C4-2B (cell line): ENCODE results near the gene FER1L5.

Experiments used
- CTCF ChIP-seq: fragments of 450-650 bp; conservative IDR thresholded peaks from 2 replicates; pipeline ENCODE4 v1.5.1; 2017; ENCODE audit warnings: mild to moderate bottlenecking
- ZFX ChIP-seq: fragments of 450-650 bp; IDR thresholded peaks from 2 replicates; pipeline ENCODE4 v1.6.1; 2017

GRCh38 chr2:96662360-96662759, 19.8 kb downstream of the FER1L5 start:
- no peak for TF ChIP-seq CTCF
- TF ChIP-seq ZFX: no peak
